HCT116 (cell line): ENCODE data around the gene CASZ1. TPM values are rescaled to one million over a fixed set of nuclear protein-coding genes. Genes with fewer than 3 reads are reported as not detected.

Experiments used
- ATAC-seq: fragments of 200-7000 bp; cut with Tn5 transposase; 2 replicates; pipeline ENCODE4 v1.9.1; 2020; ENCODE audit warnings: mild to moderate bottlenecking, moderate library complexity
- BruUV-seq: library from RNA; stranded (reverse); fragments of 400-500 nt; replicated peaks from 2 replicates; lab custom pipeline; 2021; lab: Mats Ljungman, UMichigan
- CTCF ChIA-PET: fragments of 300-600 bp; sonication (Branson Sonifier 250); formaldehyde crosslinking; loops from one replicate; lab custom pipeline; 2021; ENCODE audit warnings: antibody characterized with exemption; lab: Charles Lee
- POLR2A ChIA-PET: fragments of 300-600, 350-600 bp; sonication (Branson Sonifier 250); formaldehyde crosslinking; loops from one replicate; lab custom pipeline; 2021; ENCODE audit warnings: antibody characterized with exemption; lab: Charles Lee
- RAD21 ChIA-PET, 2 experiments: fragments of 300-600 bp; sonication (Branson Sonifier 250); formaldehyde crosslinking; loops; one replicate each; lab custom pipeline; 2023; ENCODE audit warnings: low total read pairs in 2 of 2; ENCODE audit not compliant: uncharacterized antibody in 2 of 2, unreplicated experiment in 2 of 2, low non-redundant PET in 1 of 2; lab: Charles Lee
- DNase-seq: peaks from one replicate; pipeline ENCODE4 v3.0.0-alpha.2; 2010; ENCODE audit warnings: low read depth, low spot score
- H2AFZ ChIP-seq: fragments of 200-600 bp; shearing (Covaris generic), sonication (generic); 2 replicates; pipeline ENCODE4 v1.6.1; 2017; ENCODE audit warnings: low read depth, mixed run types, mixed read lengths, antibody characterized with exemption, low read length; ENCODE audit not compliant: poor library complexity, severe bottlenecking
- H3K27ac ChIP-seq: 2 replicates; pipeline ENCODE4 v1.5.1; 2012; ENCODE audit warnings: low read depth, low read length
- H3K27me3 ChIP-seq: fragments of 200-600 bp; sonication (generic); 2 replicates; pipeline ENCODE4 v1.6.1; 2016; ENCODE audit warnings: mixed run types, low read length, mixed read lengths; ENCODE audit not compliant: insufficient read depth
- H3K36me3 ChIP-seq, 2 experiments: fragments of 200-500 bp in 1 of 2; fragments of 200-600 bp in 1 of 2; sonication (Bioruptor generic) in 1 of 2; sonication (generic) in 1 of 2; 2 replicates each; pipeline versions ENCODE4 v1.5.1 to v1.6.1; 2014 to 2016; ENCODE audit warnings: low read length in 2 of 2, inconsistent platforms in 1 of 2, mixed read lengths in 1 of 2, mixed run types in 1 of 2; ENCODE audit not compliant: insufficient read depth in 2 of 2, control insufficient read depth in 1 of 2
- H3K4me1 ChIP-seq, 2 experiments: fragments of 200-600 bp in 1 of 2; sonication (generic) in 1 of 2; 2 replicates each; pipeline versions ENCODE4 v1.5.1 to v1.6.1; 2012 to 2017; ENCODE audit warnings: low read length in 2 of 2, inconsistent platforms in 1 of 2, mild to moderate bottlenecking in 1 of 2, mixed read lengths in 1 of 2, mixed run types in 1 of 2, moderate library complexity in 1 of 2; ENCODE audit not compliant: insufficient read depth in 2 of 2, control insufficient read depth in 1 of 2
- H3K4me2 ChIP-seq: fragments of 200-600 bp; sonication (generic); 2 replicates; pipeline ENCODE4 v1.6.1; 2017; ENCODE audit warnings: mixed run types, low read length, mixed read lengths
- H3K4me3 ChIP-seq, 2 experiments: fragments of 200-600 bp in 1 of 2; sonication (generic) in 1 of 2; replicated peaks in 1 of 2; 2 replicates each; pipeline ENCODE4 v1.5.1; 2011 to 2016; ENCODE audit warnings: low read length in 2 of 2, control low read depth in 1 of 2, low read depth in 1 of 2, mild to moderate bottlenecking in 1 of 2, mixed read lengths in 1 of 2, mixed run types in 1 of 2
- H3K79me2 ChIP-seq: fragments of 200-600 bp; sonication (generic); 2 replicates; pipeline ENCODE4 v1.6.1; 2017; ENCODE audit warnings: mild to moderate bottlenecking, mixed run types, low read length, moderate library complexity, mixed read lengths; ENCODE audit not compliant: insufficient read depth
- H3K9ac ChIP-seq: fragments of 200-600 bp; sonication (generic); 2 replicates; pipeline ENCODE4 v1.6.1; 2016; ENCODE audit warnings: low read length, mixed read lengths
- H3K9me2 ChIP-seq: fragments of 200-600 bp; sonication (generic), shearing (Covaris generic); 2 replicates; pipeline ENCODE4 v1.6.1; 2017; ENCODE audit warnings: mixed run types, mild to moderate bottlenecking, moderate library complexity; ENCODE audit not compliant: insufficient read depth
- H3K9me3 ChIP-seq, 2 experiments: fragments of 200-500 bp in 1 of 2; fragments of 200-600 bp in 1 of 2; sonication (Bioruptor generic) in 1 of 2; sonication (generic) in 1 of 2; 2 replicates each; pipeline ENCODE4 v1.6.1; 2014 to 2017; ENCODE audit warnings: low read length in 2 of 2, mixed read lengths in 2 of 2, inconsistent platforms in 1 of 2, low read depth in 1 of 2, mild to moderate bottlenecking in 1 of 2, mixed run types in 1 of 2, moderate library complexity in 1 of 2; ENCODE audit not compliant: control insufficient read depth in 1 of 2, insufficient read depth in 1 of 2
- H4K20me1 ChIP-seq: fragments of 200-600 bp; sonication (generic), shearing (Covaris generic); 2 replicates; pipeline ENCODE4 v1.6.1; 2017; ENCODE audit warnings: mixed run types, mild to moderate bottlenecking, moderate library complexity; ENCODE audit not compliant: insufficient read depth
- CBX3 ChIP-seq: IDR thresholded peaks from 2 replicates; pipeline ENCODE4 v1.6.1; 2012; ENCODE audit warnings: low read depth
- CTCF ChIP-seq, 3 experiments: fragments of 200-600 bp in 1 of 3; sonication (generic) in 1 of 3; IDR thresholded peaks in 2 of 3; conservative IDR thresholded peaks in 1 of 3; 2 replicates each; pipeline ENCODE4 v1.5.1; 2012 to 2017; ENCODE audit warnings: low read depth in 2 of 3, low read length in 2 of 3, antibody characterized with exemption in 1 of 3, borderline replicate concordance in 1 of 3, control low read depth in 1 of 3, mild to moderate bottlenecking in 1 of 3, mixed read lengths in 1 of 3, mixed run types in 1 of 3, moderate library complexity in 1 of 3; ENCODE audit not compliant: insufficient read depth in 1 of 3
- EGR1 ChIP-seq: IDR thresholded peaks from 2 replicates; pipeline ENCODE4 v1.6.1; 2012; ENCODE audit warnings: low read depth
- ELF1 ChIP-seq: IDR thresholded peaks from 2 replicates; pipeline ENCODE4 v1.6.1; 2012; ENCODE audit warnings: low read depth, borderline replicate concordance
- FOSL1 ChIP-seq: IDR thresholded peaks from 2 replicates; pipeline ENCODE4 v1.6.1; 2012; ENCODE audit warnings: low read depth
- JUND ChIP-seq: IDR thresholded peaks from 2 replicates; pipeline ENCODE4 v1.6.1; 2012
- TCF7L2 ChIP-seq: IDR thresholded peaks from 2 replicates; pipeline ENCODE4 v1.7.0; 2011; ENCODE audit warnings: borderline replicate concordance, inconsistent platforms; ENCODE audit not compliant: insufficient read depth, insufficient read length; ENCODE audit errors: extremely low read depth
- YY1 ChIP-seq: IDR thresholded peaks from 2 replicates; pipeline ENCODE4 v1.6.1; 2011; ENCODE audit warnings: low read length, low read depth, moderate library complexity, mild to moderate bottlenecking; ENCODE audit not compliant: insufficient replicate concordance; ENCODE audit errors: extremely low read depth
- ZBTB33 ChIP-seq: IDR thresholded peaks from 2 replicates; pipeline ENCODE4 v1.6.1; 2011; ENCODE audit warnings: mild to moderate bottlenecking, low read length, moderate library complexity; ENCODE audit not compliant: insufficient replicate concordance; ENCODE audit errors: extremely low read depth
- ZNF274 ChIP-seq: fragments of 200-500 bp; sonication (Bioruptor generic); IDR thresholded peaks from 2 replicates; pipeline ENCODE4 v1.6.1; 2014; ENCODE audit warnings: mild to moderate bottlenecking, low read depth, low read length, inconsistent platforms
- intact Hi-C: fragments of 100-400 bp; cut with micrococcal nuclease; formaldehyde crosslinking; loops from 2 replicates; pipeline ENCODE4 v1.10.0; 2022
- total RNA-seq: library from RNA; stranded (reverse); gene quantifications from one replicate; pipeline ENCODE4 v1.2.1, GENCODE V29; 2021; ENCODE audit not compliant: unreplicated experiment

CASZ1 gene
- total RNA-seq, 1 experiment from 2014 or later, result 7.7 TPM

- CTCF ChIA-PET, result no interaction called here
- intact Hi-C loops, result no loop called here
Measured at GRCh38 chr1:10684221-10684620, 112.2 kb downstream of the CASZ1 start.

More at GRCh38 chr1:10684221-10684620, 112.2 kb downstream of the CASZ1 start:
- Histone ChIP-seq H3K36me3 (no peaks in the 10 kb centered on the region), H4K20me1 (no peaks in the 10 kb centered on the region), H2AFZ (no peak overlapping the region), H3K4me3 (no peak overlapping the region), H3K9ac (no peak overlapping the region), H3K79me2 (no peaks in the 10 kb centered on the region), H3K9me2 (no peaks in the 10 kb centered on the region), H3K27ac (no peak overlapping the region), H3K27me3 (no peaks in the 10 kb centered on the region), H3K4me1 (peaks cover 17 to 25% of the 10 kb centered on the region in 2 experiments), H3K4me2 (no peak overlapping the region), H3K9me3 (no peaks in the 10 kb centered on the region)
- ChIA-PET POLR2A (no interaction called here), RAD21 (no interaction called here)
- TF ChIP-seq ELF1, result no peak
- no peak for TF ChIP-seq FOSL1
- no peak for TF ChIP-seq ZNF274
- TF ChIP-seq CTCF (IDR thresholded peaks at IDR 0.05 in 2 of 3, conservative IDR thresholded peaks at IDR 0.05 in 1 of 3; ENCODE audit: borderline replicate concordance in 1 of 3, insufficient read depth in 1 of 3, low read depth in 2 of 3, low read length in 2 of 3), result no peak
- no peak for TF ChIP-seq ZBTB33
- TF ChIP-seq TCF7L2, result no peak
- TF ChIP-seq YY1, result no peak
- no peak for TF ChIP-seq EGR1
- no peak for TF ChIP-seq JUND
- TF ChIP-seq CBX3, result no peak
- BruUV-seq, result no TSS peak
- DNase-seq (no peak), ATAC-seq (no peak)
